Stimulated activated CD4-positive, alpha-beta T cell treated with anti-CD3 and anti-CD28 coated beads, Interleukin-4, amount 100 ng/mL, for 48 hours (primary cell): ENCODE measurements around the gene PTPN6.
"Not testable (repeated sequence)": the region's sequence is repeated elsewhere in the genome, so short reads cannot be mapped to it uniquely, and the experiment has no call there.

Source experiments
- DNase-seq, 2 donors: peaks; one replicate each; pipeline ENCODE4 v3.0.0-alpha.2; 2020; ENCODE audit warnings: low read depth in 2 of 2

Gene PTPN6

DNA sequence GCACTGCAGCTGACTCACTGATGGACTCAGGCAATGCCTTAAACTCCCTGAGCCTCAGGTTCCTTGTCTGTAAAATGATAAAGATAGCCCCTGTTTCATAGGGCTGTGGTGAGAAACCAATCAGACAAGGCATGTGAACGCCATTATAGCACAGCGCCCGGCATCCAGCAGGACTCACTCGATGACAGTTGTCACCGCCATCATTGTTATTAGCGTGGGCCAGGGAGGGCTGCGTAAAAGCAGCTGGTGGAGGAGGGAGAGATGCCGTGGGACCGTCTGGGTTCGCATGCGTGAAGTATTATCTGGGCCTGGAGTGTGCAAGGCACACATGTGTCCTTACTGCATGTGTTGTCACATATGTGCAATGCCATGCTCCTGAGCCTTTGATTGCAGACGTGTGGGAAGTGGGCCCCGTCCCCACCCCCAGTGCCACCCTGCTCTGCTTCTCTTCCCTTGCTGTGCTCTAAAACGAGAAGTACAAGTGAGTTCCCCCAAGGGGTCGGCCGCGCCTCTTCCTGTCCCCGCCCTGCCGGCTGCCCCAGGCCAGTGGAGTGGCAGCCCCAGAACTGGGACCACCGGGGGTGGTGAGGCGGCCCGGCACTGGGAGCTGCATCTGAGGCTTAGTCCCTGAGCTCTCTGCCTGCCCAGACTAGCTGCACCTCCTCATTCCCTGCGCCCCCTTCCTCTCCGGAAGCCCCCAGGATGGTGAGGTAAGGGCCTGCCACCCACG is at the start of gene PTPN6:
TSS of gene PTPN6 (plus strand) at position 546 of the 730 bp plus-strand sequence. CDS start at position 703, 157 bp downstream.
- no peak for DNase-seq

DNA sequence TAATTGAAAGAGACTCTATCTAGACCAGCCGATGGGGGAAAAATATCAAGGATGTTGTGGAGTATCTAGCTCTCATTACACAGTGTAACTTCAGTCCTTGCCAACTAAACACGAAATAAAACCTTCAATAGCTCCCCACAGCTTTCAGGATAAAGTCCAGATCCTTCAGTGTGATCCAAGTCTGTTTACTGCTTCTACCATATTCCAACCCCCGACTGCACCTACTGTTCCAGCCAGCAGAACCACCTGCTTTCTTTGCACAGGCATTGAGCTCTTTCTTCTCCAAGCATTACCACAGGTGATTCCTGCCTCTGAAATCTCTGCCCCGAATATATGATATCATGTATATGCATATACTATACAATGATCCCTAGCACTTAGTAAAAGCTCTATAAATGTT is 48.7 kb upstream of the PTPN6 start:
- DNase-seq, result no peak

DNA sequence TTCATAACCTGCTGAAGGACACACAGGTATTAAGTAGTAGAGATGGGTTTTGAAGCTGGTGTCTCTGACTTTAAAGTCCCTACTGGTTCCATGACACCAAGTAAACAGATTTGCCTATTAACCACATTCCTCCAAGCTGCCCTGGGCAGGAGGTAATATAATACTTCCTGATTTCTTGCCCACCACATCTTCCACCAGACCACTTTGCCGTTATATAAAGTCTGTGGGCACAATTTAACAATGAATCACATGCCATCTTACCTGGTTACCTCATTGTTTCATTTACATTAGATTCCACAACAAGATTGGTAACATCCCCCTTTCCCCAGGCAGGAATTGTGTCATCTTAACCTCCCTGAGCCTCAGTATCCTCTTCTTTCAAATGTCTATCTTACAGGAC is 47.4 kb upstream of the PTPN6 start:
- DNase-seq, result no peak

DNA sequence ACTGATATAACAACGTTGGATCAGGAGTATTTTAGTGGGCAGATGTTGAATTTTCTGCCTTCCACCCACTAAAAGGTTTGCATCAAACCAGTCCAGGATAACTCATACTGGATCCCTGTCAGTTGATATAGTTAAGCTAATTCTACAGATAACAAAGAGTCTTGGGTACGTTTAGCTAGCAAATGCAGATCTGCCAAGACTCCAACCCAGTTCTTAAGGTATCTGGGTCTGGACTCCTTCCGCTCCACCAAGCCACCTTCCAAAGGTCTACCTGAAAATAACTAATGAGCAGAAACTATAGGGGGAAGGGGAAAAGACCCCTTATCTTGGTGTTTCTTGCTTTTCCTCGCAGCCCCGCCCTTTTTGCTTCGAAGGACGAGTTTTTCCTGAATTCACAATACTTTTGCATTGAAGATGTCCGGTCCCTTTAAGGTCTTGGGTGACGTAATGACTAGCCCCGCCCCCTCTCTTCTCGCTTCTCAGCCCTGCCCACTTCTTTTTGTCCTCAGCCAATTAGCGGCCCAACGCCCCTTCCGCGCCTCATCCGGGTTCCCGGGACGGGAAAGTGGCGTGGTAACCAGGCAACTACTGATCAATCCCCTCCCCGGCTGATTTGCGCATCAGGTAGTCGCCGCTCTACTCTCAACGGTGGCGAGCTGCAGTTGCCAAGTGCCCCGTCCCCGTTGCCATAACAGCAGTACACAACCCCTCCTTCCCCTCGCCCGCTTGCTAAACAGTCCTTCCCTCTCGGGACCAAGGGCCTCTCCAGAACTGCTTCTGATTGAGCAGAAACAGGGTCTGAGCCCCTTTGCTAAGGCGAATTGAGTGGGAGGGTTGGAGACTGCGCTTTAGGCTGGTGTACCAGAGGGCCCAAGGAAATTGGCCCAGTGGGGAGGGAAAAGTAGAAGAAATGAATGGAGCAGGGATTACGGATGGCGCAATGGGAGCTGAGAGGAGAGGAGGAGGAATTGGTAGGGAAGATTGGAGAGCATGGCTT is 46.6 kb upstream of the PTPN6 start, which contains the start of gene LRRC23:
TSS of gene LRRC23 (plus strand) at position 543 of the 997 bp plus-strand sequence. CDS start 812 bp downstream, outside the sequence.
- DNase-seq, result peak; percentile 96 to 97

DNA sequence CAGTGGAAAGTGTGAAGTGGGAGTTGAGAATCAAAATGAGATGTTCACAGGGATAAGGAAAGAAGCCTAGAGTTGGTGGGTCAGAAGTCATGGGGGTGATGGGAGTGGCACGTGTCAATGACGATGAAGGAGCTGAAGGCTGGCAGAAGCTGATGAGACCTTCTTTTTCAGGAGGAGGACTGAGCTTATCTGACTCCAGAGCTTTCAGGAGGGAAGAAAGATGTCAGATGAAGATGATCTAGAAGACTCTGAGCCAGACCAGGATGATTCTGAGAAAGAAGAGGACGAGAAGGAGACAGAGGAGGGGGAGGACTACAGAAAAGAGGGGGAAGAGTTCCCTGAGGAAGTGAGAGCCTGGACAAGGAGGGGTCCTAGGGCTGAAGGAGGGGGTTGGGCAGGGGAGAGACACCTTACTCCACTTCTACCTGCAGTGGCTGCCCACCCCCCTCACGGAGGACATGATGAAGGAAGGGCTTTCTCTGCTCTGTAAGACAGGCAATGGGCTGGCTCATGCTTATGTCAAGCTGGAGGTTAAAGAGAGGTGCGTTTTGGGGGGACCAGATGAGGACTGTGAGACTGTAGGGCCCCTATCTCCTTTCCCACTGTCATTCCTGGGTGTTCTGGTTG is 45.6 kb upstream of the PTPN6 start:
- no peak for DNase-seq

DNA sequence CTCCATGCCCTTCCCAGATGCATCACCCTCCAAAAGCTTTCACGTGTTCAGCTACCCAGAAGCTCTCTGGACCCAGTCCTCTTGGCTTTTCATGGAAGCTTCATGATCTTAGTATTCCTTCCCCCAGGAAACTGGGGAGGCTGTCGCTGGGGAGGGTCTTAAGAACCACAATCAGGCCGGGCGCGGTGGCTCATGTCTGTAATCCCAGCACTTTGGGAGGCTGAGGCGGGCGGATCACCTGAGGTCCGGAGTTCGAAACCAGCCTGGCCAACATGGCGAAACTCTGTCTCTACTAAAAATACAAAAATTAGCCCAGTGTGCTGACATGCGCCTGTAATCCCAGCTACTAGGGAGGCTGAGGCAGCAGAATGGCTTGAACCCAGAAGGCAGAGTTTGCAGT is 43.0 kb upstream of the PTPN6 start:
- not testable (repeated sequence) for DNase-seq

DNA sequence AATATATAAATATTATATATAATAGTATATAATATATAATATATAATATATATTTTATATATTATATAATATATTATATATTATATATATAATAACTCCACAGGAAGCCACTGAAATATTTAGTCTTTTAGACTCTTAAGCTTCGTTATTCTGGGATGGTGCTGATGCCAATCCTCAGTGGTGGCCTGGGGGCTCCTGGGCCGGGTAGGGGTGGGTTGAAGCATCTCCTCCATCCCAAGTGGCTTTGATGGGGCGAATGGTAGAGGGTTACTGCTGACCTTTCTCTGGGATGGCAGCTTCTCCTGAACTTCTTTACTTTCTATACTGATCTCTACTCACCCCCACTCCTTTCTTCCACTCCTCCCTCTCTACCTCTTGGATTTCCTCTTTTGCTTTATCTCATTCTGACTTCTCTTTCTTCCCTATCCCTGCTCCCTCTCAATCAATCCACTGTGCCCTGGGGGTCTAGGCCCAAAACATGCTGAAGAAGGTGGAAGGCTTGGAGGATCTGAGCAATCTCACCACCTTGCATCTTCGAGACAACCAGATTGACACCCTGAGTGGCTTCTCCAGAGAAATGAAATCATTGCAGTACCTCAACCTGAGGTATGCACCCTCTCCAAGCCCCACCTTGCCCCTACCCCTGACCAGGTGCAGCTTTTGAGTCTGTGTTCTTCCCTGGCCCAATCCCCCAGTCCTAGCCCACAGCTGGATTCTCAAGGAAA is 41.6 kb upstream of the PTPN6 start:
- no peak for DNase-seq

DNA sequence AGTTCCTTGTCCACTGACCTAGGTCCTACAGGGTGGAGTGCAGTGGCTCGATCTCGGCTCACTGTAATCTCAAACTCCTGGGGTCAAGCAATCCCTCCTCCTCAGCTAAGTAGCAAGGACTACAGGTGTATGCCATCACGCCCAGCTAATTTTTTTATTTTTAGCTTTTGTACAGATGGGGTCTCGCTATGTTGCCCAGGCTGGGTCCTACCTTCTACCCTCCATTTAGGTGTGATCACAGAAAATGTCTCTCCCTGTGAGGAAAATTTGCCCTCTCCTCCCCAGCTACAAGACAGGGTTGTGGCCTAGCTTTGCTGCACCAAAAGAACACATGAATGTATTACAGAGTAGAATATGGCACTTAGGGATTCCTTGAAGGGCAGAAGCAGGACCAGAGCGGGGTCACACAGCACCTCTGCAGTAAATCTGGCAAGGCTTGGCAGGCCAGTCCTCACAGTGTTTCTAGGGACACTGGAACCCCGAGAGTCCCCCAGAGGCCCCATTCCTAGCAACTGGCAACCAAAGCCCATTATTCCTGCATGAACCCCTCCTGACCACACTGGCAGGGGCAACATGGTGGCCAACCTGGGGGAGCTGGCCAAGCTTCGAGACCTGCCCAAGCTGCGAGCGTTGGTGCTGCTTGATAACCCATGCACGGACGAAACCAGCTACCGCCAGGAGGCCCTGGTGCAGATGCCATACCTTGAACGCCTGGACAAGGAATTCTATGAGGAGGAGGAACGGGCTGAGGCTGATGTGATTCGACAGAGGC is 38.8 kb upstream of the PTPN6 start:
- no peak for DNase-seq

DNA sequence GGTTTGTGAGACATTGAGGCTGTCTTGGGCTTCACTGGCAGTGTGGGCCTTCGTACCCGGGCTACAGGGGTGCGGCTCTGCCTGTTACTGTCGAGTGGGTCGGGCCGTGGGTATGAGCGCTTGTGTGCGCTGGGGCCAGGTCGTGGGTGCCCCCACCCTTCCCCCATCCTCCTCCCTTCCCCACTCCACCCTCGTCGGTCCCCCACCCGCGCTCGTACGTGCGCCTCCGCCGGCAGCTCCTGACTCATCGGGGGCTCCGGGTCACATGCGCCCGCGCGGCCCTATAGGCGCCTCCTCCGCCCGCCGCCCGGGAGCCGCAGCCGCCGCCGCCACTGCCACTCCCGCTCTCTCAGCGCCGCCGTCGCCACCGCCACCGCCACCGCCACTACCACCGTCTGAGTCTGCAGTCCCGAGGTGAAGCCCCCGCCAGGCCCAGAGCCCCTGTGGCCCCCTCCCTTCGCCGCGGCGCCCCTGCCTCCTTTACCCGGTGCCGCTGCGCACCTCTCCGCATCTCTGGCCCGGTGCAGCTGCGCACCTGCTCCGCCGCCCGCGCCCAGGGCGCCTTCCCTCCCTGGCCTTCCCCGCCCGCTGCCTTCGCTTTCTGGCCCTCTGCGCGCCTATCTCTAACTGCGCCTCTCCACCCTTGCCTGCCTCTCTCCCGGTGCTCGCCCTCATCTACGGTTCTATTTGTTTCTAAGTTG is 36.8 kb upstream of the PTPN6 start, which contains the start of gene ENO2:
TSS of gene ENO2 (plus strand) at position 335 of the 701 bp plus-strand sequence. CDS start 1,253 bp downstream, outside the sequence.
- peak; percentile 68 to 78 for DNase-seq

DNA sequence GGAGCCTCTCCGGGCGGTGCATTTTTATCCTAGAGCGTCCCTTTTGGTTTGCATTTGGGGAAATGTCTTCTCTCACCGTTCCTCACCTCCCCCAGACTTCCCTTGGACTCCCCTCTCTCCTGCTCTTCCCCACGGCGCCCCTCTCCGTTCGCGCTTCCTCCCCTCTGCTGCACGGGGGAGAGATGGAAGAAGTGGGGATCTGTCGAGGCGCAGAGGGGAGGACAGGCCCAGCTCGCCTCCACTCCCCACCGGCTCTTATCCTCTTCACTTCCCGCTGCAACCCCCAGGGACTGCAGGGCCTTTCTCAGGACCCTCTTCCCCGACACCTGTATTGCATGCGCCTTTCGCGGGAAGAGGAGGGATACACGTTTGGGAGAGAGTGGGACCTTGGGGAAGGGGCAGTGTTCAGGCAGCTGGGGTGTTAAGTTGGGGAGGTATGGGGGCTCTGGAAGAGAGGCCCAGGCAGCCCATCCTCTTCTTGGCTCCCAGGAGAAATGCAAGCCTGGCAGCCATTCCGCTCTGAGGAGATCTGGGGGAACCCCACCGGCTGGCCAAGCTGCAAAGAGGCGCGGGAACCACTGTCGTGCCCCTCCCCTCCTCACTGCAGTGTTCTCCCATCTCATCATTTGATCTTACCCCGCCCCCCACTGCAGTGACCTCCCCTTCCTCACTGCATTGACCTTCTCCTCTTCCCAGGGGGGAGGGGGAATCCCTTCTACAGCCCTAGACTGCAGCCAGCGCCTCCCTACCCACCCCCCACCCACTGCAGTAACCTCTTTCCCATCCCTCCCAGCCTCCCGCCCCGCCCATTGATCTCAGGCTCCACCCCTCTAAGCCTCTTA is 36.0 kb upstream of the PTPN6 start:
- DNase-seq, result no peak

DNA sequence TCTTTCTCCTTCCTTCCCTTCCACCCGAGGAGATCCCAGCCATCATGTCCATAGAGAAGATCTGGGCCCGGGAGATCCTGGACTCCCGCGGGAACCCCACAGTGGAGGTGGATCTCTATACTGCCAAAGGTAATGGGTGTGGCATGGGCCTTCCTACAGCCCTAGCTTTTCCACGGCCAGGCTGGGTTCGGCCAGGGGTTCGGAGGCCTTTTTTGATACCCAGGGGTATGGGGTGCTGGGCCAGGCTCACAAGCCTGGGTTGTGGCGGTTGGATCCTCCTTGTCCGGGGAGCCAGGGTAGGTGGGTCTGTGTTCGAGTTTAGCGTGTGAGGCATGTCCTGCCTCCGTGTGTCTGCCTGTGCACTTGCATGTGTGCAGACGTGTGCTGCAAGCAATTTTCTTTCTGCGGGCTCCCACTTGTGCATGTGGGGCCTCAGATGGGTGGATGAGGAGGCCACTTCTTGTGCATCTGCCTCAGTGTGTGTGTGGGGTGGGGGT is 35.3 kb upstream of the PTPN6 start:
- DNase-seq, result no peak

DNA sequence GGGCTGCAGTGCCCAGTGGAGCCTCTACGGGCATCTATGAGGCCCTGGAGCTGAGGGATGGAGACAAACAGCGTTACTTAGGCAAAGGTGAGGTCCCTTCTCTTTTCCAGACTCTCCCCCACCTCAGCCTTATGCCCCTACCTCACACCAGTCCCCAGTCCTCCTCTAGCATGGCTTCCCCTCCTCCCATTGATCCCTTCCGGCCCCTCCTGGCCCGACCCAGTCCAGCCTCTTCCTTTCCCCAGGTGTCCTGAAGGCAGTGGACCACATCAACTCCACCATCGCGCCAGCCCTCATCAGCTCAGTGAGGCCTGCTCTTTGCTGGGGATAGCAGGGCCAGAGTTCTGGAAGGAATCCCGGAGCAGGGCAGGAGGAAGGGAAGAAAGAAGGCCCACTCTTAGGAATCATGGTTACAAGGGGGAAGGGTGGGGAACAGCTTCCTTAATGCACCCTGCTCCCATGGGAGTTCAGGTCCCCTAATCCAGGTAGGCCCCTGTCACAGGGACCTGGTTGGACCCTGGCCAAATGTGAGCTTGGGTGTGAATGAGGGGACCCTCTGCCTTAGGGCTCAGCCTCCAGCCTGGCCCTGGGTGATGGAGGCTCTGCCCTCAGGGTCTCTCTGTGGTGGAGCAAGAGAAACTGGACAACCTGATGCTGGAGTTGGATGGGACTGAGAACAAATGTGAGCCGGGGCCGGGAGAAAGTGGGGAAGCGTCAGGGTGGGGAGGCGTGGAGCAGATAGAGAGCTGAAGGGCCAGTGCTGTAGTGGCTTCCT is 34.5 kb upstream of the PTPN6 start:
- DNase-seq, result no peak

DNA sequence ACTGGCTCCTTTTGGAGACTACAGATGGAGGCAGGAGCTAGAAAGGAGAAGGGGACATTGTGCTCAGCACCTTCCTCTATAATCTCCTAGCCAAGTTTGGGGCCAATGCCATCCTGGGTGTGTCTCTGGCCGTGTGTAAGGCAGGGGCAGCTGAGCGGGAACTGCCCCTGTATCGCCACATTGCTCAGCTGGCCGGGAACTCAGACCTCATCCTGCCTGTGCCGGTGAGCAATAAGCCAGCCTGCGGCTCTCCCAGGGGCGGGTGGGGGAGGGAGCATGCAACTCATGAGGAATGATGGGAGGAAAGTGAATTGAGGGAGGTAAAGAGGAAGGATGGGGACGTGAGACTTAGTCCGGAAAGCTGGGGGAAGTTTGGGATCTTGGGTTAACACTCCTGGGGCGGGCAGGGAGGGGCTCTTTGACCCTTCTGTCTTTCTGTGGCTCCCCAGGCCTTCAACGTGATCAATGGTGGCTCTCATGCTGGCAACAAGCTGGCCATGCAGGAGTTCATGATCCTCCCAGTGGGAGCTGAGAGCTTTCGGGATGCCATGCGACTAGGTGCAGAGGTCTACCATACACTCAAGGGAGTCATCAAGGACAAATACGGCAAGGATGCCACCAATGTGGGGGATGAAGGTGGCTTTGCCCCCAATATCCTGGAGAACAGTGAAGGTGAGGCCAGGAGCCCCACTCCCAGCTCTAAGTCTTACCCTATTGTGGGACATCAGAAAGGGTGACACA is 33.5 kb upstream of the PTPN6 start:
- DNase-seq, result no peak

DNA sequence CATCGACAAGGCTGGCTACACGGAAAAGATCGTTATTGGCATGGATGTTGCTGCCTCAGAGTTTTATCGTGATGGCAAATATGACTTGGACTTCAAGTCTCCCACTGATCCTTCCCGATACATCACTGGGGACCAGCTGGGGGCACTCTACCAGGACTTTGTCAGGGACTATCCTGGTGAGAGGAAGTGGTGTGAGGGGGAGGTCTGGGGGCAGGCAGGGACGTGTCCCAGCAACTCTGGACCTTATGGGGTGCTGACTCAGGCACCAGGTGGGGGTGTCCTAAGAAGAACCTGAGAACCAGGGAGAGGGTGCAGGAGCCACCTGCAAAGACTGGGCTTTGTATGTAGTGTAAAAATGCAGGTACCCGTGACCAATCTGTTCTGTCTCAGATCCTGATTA is 31.6 kb upstream of the PTPN6 start:
- DNase-seq, result no peak

DNA sequence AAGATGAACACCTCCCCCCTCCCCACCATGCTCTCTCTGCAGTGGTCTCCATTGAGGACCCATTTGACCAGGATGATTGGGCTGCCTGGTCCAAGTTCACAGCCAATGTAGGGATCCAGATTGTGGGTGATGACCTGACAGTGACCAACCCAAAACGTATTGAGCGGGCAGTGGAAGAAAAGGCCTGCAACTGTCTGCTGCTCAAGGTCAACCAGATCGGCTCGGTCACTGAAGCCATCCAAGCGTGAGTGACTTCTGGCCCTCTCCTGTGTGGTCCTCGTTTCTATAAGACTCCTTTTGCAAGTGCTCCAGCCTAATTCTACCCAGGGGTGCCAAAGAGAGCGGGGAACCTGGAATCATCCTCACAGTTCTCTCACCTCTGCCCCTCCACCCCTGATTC is 29.6 kb upstream of the PTPN6 start:
- DNase-seq, result no peak

DNA sequence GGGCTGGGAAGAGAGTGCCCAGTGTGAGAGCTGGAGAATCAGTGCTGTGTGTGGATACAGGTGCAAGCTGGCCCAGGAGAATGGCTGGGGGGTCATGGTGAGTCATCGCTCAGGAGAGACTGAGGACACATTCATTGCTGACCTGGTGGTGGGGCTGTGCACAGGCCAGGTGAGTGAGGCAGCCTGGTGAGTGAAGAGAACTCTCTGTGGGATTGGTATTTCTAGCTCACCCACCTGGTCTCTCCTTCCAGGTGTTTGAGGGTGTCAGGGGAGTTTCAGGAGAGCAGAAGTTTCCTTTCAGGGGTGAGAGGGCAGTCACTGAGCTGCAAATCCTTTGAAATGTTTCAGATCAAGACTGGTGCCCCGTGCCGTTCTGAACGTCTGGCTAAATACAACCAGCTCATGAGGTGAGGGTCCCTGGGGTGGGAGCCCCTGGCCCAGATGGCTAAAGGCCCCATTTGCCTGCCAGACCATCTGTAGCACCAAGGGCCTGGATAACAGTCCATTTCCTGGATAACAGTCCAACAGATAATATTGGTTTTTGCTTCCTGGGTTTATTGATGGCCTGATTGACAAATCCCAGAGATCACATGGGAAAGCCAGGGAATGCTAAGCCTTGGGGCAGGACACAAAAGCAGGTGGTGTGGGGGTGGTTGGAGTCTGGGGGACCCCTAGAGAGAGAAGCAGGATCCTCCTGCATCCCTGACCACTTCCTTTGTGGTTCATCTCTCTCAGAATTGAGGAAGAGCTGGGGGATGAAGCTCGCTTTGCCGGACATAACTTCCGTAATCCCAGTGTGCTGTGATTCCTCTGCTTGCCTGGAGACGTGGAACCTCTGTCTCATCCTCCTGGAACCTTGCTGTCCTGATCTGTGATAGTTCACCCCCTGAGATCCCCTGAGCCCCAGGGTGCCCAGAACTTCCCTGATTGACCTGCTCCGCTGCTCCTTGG is 28.9 kb upstream of the PTPN6 start:
- DNase-seq, result no peak
